NCI-H2227 (cell line): ENCODE results near the gene ARID1B.

ENCODE experiments used
- DNase-seq: peaks from one replicate; lab custom pipeline; 2025; ENCODE audit not compliant: unreplicated experiment; lab: John Stamatoyannopoulos, UW

Gene ARID1B

GRCh38 chr6:157169656-157170055 lies 392.5 kb downstream of the ARID1B start:
- no peak for DNase-seq

GRCh38 chr6:157170535-157170934 lies 393.4 kb downstream of the ARID1B start:
- no peak for DNase-seq

DNA sequence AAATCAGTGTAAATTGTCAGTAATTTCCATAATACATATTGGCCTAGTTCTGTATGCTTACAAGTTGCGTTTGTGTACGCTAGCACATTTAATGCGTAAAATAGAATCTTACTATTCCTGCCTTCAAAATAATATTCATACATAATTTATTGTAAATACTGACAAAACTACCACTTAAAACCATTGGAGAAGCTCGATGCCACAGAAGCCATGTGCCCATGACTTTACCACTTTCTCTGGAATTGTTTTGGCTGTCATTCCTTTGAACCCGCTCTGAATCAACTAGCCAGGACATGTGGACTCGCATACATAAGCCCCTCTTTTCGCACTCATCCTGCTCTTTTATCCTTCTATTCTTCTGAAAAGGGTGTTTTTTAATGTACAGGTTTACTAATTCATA lies 394.6 kb downstream of the ARID1B start:
- DNase-seq, result no peak

DNA sequence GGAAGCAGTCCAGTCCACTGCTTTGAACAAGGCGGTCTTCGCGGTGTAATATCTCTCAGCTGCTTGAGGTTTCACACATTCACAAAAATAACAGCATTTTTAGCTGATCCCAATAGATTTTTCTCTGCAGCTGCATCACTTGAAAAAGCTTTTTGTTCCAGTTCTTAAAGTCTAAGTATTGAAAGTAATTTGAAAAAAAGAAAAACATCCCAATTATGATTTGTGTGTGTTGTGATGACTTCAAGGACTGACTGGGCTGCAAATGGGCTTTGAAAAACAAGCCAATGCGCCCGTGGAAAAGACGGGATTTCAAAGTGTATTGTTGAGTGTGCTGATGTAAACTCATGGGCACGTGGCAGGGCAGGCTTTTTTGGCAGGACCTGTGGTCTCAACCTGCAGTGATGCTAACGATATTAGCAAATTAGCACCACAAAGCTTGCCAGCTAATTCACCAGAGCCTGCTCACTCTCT lies 395.1 kb downstream of the ARID1B start:
- DNase-seq, result no peak

DNA sequence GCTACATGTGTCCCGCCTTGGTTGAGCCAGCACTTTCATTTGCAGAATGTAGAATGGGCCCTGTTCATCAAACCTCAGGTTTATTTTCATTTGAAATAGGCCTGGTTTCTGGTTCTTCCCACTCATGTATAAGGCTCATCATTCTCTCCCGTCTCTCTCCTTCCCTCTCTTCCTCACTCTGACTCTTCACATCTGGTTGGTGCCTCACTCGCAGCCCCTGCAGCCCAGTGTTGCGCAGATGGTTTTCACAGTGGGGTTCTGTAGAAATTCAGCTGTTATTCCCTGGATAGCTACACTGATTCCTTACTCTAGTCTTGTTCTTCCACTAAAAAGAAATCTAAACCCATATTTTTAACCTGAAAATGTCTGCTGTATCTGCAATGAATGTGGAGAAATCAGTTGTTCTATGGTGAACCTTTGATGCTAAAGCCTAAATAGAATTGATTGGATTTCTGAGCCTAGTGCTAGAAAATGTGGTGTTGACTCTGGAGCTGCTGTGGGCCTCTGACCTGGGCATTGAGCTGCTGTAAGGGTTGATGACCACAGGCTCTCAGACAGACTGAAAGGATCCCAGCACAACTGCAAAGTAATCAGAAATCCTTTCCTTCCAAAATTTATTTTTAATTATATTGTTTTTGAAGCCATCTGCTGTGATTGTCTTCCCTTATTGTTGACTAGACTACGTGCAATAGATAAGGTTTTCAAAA lies 395.8 kb downstream of the ARID1B start:
- DNase-seq, result no peak

GRCh38 chr6:157173776-157174175 lies 396.6 kb downstream of the ARID1B start:
- DNase-seq, result no peak

DNA sequence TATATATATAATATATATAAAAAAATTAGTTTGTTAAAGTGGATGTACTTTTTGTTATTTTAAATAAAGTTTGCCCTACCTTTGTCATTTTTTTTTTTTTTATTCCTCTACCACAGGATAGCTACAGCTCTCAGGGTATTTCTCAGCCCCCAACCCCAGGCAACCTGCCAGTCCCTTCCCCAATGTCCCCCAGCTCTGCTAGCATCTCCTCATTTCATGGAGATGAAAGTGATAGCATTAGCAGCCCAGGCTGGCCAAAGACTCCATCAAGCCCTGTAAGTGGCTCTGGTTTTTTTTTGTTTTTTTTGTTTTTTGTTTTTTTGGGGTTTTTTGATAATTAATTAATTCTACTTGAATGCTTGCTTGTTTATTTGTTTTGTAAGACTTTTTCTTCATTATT lies 397.6 kb downstream of the ARID1B start:
- no peak for DNase-seq

DNA sequence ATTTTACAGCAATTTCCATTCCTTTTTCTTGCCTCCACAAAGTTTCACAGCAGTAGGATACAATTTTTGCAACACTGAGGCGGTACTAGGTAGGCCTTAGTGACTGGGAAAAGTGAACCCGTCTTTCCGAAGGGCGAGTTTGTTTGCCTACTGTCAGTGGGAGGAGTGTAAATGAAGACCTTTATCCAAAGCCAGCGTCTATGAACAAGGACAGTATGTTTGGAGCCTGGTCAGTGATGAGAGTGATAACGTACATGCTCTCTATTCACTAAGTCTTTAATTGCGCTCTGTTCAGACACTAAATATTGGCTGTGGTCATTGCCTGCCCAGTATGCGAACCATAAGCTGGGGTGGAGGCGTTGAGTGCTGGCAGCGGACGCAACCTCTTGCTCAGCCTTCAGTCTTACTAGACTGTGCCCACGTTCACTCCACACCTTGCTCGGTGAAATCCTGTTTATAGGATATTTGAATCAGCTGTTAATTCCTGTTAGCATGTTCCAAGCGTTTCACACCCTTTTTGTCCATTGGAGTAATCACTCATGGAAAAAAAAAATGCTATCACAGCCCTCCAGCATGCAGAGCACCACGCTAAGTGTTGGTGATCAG lies 400.7 kb downstream of the ARID1B start:
- DNase-seq, result no peak

- DNase-seq, result no peak
Measured at GRCh38 chr6:157181649-157182048, 404.5 kb downstream of the ARID1B start.

GRCh38 chr6:157182503-157183264 lies 405.5 kb downstream of the ARID1B start:
- no peak for DNase-seq

DNA sequence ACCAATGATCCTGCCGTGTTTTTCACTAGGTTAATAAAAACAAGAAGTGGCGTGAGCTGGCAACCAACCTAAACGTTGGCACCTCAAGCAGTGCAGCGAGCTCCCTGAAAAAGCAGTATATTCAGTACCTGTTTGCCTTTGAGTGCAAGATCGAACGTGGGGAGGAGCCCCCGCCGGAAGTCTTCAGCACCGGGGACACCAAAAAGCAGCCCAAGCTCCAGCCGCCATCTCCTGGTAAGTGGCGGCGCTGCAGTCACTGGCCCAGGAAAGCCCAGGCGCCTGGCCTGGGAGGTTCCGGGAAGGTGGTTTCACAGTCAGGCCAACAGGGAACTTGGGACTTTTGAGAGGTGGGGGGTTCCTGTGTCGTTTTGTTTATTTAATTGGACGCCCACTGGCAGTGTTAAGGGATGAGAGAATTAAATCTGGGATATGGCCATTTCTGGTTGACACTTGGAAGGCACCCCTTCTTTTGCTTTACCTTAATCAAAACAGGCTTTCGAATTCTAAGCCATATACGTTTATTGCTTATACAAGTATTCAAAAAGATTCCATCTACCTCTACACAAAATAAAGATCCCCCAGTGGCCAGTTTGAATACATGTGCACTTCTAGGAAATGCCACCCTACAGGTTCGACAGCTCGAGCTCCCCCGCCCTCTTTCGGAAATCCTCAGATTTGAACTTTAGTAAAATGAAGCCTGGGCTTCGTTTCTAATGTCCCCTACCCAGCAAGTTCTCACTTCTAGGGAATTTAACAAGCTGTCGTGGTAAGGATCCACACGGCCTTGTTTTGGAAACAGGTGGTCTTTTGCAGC lies 407.2 kb downstream of the ARID1B start:
- peak; percentile 72 for DNase-seq

- DNase-seq, result no peak
Measured at GRCh38 chr6:157185171-157185570, 408.0 kb downstream of the ARID1B start.

GRCh38 chr6:157185986-157186385 lies 408.8 kb downstream of the ARID1B start:
- DNase-seq, result no peak

DNA sequence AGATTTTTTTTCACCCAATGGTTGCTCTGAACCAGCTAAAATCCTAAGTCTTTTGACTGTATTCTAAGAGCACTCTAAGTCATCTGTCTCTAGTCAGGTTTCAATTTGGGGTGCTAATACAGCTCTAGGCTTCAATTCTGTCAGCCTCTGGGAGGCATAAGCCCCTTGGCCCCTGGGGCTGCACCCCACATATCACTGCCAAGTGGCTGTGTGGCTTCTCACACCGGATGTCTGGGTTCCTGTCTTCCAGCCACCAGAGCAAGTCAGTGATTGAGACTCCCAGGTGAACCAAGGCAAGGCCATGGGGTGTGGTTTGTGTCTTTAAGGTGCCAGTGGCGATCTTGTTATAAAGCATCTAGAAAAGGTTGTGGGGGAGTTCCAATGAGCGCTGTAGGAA lies 409.6 kb downstream of the ARID1B start:
- DNase-seq, result no peak

DNA sequence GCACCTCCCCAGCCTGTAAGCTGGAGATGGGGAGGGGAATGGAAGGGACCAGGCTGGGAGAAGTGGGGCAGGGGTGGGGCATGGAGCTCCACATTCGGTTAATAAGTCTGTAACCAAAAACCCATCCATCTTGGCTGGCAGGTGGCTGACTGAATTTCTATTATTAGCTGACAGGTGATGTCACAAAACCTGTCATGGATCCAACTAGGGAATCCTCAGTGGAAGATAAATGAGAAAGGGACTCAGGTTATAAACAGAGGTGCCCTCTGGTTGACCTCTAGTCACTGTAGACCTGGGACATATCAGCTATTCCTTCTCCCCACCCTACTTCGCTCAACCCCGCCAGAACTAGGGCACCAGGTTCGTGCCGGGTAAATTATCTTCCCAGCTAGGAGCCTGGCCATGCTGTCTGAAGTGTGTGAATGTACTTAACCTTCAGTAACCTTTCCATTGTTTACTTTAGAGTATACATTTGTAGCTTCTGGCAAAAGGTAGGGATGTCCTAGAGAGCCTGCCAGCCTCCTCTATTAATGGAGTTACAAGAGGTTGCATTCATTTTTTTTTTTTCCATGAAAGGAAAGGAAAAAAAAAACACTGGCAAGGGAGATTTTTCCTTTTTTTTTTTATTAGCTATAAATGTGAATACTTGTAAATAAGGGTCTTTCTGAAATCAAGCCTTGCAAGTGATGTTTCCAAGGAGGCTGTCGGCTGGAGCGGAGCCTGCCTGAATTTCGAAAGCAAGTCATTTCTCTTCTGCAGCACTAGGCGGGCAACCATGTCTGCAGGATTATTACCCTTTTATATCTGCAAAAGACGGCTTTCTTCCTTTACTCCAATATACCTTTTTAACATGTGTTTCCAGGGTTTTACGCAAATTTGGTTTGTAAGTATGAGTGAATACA lies 410.3 kb downstream of the ARID1B start:
- peak; percentile 97 for DNase-seq

DNA sequence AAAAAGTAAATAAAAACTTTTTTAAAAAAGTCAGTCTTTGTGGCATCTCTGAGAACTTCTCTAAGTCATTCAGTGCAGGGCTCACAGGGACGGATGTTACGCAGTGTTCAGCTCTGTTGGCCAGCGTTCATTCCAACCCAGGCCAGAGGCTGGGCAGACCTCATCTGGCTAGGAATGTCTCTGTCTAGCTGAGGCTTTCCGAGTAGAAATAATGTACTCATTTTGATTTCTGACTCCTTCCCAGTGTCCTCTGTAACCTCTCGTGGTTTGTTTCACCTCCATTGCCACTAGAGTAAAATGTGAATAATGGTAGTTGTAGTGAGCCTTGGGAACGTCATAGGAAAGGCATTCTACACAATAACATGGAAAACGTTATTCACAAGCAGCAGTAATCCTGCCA lies 411.0 kb downstream of the ARID1B start:
- DNase-seq, result no peak

- DNase-seq, result no peak
Measured at GRCh38 chr6:157193443-157193996, 416.3 kb downstream of the ARID1B start.

DNA sequence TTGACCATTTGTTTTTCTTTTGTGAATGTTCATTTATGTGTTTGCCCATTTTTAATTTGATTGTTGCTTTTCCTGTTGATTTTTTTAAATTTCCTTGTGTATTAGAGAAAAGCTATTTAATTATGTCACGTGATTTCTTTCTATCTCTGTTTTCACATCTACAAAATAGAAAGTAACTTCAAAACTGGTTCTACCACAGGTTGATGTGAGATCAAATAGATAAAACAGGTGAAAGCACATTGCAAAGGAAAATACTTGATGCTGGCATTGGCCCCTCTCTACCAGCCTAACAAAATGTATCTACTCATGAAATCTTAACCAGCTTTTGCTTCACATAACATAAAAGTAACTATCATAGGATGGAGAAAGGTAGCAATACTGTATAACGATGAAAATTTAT lies 416.9 kb downstream of the ARID1B start:
- DNase-seq, result no peak

DNA sequence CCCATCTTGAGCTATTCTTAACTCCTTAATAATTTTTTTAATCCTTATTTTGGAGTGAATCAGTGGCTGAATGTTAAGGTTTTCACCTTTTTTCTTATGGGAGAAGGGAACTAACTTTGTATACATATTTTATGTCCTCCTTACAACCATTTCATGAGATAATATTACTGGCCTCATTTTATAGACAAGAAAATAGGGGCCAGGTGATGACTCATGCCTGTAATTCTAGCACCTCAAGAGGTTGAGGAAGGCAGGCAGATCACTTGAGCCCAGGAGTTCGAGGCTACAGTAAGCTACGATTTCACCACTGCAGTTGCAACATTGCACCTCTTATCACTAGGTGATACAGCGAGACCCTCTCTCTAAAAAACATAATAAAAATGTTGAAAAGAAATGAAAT lies 417.5 kb downstream of the ARID1B start:
- no peak for DNase-seq

DNA sequence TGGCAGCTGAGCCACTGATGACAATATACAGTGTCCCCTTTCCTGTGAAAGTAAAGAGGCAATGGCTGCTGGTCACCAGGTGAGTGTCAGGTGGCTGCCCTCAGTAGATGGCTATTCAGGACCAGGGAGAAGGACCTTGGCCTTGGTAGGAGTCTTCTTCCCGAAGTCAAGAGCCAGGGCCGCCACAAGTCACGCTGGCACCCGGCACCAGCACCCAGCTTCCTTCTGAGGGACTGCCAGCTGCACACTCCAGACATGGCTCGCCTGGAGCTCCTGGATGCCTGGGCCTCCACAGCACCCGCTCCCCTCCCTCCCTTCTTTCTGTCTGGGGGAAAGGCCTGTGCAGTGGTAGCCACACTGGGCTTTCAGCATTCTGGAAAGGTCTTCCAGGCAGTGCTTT lies 419.2 kb downstream of the ARID1B start:
- DNase-seq, result no peak
